Measurements from ENCODE around the gene AFF3.

- TF ChIP-seq CTCF (conservative IDR thresholded peaks at IDR 0.05 in 1 of 2, IDR thresholded peaks at IDR 0.05 in 1 of 2; ENCODE audit: low read depth in 1 of 2, low read length in 2 of 2) (no peak), EZH2 (IDR thresholded peaks at IDR 0.05; ENCODE audit: low read length, missing control alignments) (no peak)
Observed at GRCh38 chr2:99520813-99521212, 621.6 kb downstream of the AFF3 start.

All from fibroblast of lung (primary cell).